Activated CD4-positive, alpha-beta T cell treated with anti-CD3 and anti-CD28 coated beads, Interleukin-10, Interleukin-2, amounts not matched to agents 100 ng/mL and 50 ng/mL, durations not matched to agents 16 hours and 8 hours (primary cell): ENCODE data around the gene TAX1BP3.

Experiments used
- DNase-seq: peaks from one replicate; pipeline ENCODE4 v3.0.0-alpha.2; 2020

Gene TAX1BP3

GRCh38 chr17:3657874-3658783, 10.2 kb downstream of the TAX1BP3 start:
- DNase-seq, result no peak

GRCh38 chr17:3657588-3657869, 10.8 kb downstream of the TAX1BP3 start:
- no peak for DNase-seq

- DNase-seq, result no peak
Observed at GRCh38 chr17:3656755-3657587, 11.4 kb downstream of the TAX1BP3 start.

GRCh38 chr17:3656353-3656752, 12.0 kb downstream of the TAX1BP3 start:
- no peak for DNase-seq

- DNase-seq, result no peak
Observed at GRCh38 chr17:3655766-3656165, 12.6 kb downstream of the TAX1BP3 start.

DNA sequence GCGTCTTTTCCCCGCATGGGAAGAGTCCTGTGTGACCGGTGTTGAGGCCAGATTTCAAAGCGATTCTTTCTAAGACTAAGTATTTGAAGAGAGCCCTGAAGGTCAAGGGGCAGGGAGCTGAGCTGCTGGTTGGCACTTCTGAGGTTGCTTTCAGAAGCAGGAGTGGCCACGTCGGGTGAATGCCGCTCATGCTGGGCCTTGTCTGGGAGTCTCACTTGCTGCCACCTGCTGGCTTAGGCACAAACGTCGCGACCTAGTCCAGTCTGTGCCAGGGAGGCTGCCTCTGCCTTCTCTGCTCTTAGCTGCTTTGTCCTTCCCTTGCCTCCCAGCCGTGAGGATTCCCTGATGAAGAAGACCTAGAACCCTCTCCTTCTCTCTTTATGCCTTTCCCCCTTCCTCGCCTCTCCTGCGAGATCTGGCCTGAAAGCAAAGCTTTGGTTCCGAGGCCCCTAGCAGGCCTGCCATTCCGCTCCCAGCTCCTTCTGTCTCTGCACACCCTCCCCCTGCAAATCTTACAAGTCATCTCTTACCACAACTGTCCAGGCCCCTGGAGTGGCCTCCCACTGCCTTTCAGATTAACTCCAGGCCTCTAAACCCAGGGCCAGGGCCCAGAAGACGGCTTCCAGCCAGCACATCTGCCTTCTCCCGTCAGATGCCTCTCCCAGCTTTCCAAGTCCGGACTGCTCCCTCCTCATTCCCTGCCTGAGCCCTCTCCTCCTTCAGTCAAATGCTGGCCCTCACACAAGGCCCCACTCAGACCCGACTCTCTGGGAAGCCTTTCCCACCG, 20.4 kb downstream of the TAX1BP3 start:
- DNase-seq, result peak; percentile 65

DNA sequence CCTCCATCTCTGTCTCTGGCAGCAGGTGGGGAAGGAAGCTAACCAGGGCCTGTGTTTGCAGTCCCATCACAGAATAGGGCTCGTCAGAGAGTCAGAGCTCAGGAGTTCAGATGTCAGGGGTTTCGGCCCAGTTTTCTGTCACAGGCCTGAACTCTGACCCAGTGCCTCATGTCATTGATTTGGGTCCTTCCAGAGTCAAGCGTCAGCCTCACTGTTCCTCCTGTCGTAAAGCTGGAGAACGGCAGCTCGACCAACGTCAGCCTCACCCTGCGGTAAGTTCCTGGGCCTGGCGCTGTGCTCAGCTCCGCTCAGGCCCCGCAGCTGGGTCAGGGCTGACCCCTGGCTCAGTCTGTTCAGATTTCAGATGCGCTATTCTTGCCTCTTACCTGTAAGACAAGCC, 21.1 kb downstream of the TAX1BP3 start:
- no peak for DNase-seq

DNA sequence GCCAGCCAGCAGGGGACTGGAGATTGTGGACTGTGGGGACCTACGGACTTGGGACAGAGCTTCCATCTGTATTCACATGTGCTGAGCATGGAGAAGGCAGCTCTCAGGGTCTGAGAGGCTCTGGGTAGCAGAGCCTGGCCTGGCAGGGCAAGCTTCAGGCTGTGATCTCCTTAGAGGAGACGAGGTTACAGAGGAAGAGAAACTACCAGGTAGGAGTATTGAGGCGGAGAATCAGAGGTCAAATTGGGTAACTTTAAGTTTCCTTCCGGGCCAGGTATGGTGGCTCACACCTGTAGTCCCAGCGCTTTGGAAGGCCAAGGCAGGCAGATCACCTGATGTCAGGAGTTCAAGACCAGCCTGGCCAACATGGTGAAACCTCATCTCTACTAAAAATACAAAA, 23.1 kb downstream of the TAX1BP3 start:
- no peak for DNase-seq

- peak; percentile 70 for DNase-seq
Observed at GRCh38 chr17:3643889-3644349, 24.5 kb downstream of the TAX1BP3 start.

DNA sequence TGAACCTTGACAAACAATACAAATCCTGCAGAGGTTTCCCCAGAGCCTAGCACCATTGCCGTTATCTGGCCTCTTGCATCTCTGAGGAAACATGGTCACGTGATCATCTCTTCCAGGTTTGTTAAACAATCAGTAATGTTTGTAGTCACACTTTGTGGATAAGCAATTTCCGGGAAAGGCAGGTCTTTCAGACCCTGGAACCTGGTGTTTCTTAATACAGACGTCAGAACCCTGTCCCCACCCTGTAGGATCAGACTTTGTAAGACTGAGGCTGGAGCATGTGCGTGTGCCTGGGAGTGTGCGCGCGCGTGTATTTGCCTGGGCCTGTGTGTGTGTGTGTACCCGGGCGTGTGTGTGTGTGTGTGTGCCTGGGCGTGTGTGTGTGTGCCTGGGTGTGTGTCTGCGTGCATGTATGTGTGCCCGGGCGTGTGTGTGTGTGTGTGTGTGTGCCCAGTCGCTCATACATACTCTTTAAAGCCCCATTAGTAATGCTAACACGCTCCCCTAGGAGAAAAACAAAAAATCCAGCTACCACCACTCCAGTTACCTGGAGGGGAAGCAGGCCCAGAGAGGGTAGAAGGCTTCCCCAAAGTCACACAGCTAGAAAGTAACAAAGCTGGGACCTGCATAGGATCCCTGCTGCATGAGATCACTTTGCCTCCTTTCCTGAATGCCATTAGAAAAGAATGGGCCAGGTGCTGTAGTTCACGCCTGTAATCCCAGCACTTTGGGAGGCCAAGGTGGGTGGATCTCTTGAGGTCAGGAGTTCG, 26.5 kb downstream of the TAX1BP3 start:
- DNase-seq, result peak; percentile 28

DNA sequence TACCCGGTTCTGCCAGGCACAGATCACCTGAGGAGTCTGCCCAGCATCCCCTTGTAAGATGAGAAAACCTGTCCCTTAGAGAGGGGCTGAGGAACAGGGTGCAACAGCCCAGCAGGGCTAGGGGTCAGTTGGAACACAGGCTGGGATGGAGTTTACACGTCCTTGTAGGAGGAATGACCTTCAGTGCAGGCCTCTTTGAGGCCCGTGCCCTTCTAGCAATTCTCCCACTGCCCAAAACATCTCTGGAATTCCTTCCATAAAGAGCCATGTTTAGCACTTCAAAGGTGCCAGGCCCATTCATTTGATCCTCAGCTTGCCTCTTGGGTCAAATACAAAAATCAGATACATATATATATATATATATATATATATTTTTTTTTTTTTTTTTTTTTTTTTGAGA, 27.4 kb downstream of the TAX1BP3 start:
- no peak for DNase-seq

DNA sequence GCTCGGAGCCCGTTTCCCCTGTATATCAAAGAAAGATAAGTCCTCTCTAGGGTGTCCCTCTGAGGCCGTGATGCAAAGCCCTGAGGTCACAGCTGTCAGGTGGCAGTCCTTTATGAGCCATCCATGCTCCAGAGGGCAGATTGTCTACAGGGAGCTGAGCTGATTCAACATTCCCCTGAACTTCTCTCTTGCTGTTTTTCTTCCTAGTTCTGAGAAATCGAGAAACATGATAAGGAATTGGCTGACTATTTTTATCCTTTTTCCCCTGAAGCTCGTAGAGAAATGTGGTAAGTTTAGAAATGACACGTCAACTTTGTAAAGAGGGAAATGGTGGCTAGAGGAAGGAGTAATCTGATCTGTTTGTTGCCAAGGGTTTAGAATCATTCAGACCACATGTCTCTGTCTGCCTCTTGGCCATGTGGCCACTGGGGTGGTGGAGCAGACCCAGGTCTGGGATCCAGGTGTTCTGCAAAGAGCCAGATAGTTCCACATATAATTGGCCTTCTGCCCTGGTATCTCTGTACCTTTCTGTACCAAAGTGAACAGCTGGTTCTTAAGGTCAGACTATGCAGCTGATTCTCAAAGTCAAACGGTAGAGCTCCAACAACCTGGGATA, 28.3 kb downstream of the TAX1BP3 start:
- DNase-seq, result peak; percentile 80

GRCh38 chr17:3636908-3637373, 31.4 kb downstream of the TAX1BP3 start:
- no peak for DNase-seq

- peak; percentile 99 for DNase-seq
Observed at GRCh38 chr17:3636154-3636907, 32.0 kb downstream of the TAX1BP3 start, which contains the start of the genes CTNS and SHPK. TSS of gene CTNS (plus strand) at chr17:3636760. CDS start at chr17:3640207, 3,447 bp downstream. TSS of gene SHPK (minus strand) at chr17:3636250. CDS start at chr17:3636219, 31 bp downstream.

- no peak for DNase-seq
Observed at GRCh38 chr17:3635474-3636153, 32.8 kb downstream of the TAX1BP3 start.

DNA sequence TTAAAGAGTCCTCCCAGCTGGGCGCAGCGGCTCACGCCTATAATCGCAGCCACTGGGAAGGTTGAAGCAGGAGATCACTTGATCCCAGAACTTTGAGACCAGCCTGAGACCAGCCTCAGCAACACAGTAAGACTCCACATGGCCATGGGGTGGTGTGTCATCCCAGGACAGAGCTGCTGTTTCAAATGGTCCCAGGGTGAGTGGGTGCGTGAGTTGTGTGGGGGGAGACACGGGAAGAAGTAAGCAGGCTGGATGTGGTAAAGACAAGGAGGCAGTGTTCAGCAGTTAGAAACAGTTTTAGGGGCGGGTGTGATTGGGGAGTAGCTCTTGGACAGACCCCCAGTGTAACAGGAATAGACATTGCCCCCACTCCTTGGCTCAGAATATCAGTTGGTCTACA, 36.1 kb downstream of the TAX1BP3 start:
- no peak for DNase-seq

- DNase-seq, result no peak
Observed at GRCh38 chr17:3630781-3631180, 37.6 kb downstream of the TAX1BP3 start.

GRCh38 chr17:3627769-3628167, 40.6 kb downstream of the TAX1BP3 start:
- DNase-seq, result no peak

GRCh38 chr17:3626831-3627768, 41.3 kb downstream of the TAX1BP3 start:
- DNase-seq, result no peak
